A549 (cell line): Measurements from ENCODE around the gene PCED1A. TPM values are rescaled to one million over a fixed set of nuclear protein-coding genes. Genes with fewer than 3 reads are reported as not detected.
A peak's percentile ranks its signal among the peaks of the same experiment; 100 is the strongest.

Experiments
- ATAC-seq, 2 experiments: fragments of 200-7000 bp in 1 of 2; fragments of >200 bp in 1 of 2; cut with Nextera tagmentation in 1 of 2; cut with Tn5 transposase in 1 of 2; 3 replicates each; pipeline versions ENCODE4 v1.8.0 to v1.9.1; 2018 to 2020; ENCODE audit warnings: mild to moderate bottlenecking in 1 of 2, moderate library complexity in 1 of 2
- CTCF ChIA-PET: fragments of 300-600 bp; sonication (Branson Sonifier 250); formaldehyde crosslinking; extraction: SDS; loops from one replicate; lab custom pipeline; 2021; ENCODE audit warnings: antibody characterized with exemption, inconsistent platforms; lab: Yijun Ruan, JAX
- POLR2A ChIA-PET: fragments of 350-600 bp; formaldehyde crosslinking; extraction: SDS; loops from one replicate; lab custom pipeline; 2021; ENCODE audit warnings: antibody characterized with exemption, inconsistent platforms; lab: Yijun Ruan, JAX
- DNase-seq, 2 experiments: peaks; one replicate each; pipeline versions ENCODE4 v3.0.0 to v3.0.0-alpha.2; 2011 to 2016; ENCODE audit warnings: low read depth in 1 of 2, low spot score in 1 of 2
- FAIRE-seq: peaks from 2 replicates; lab custom pipeline; 2011; peaks lifted over from hg19 to GRCh38; lab: Jason Lieb, UNC
- H3K27ac ChIP-seq, 2 experiments: fragments of >200 bp; sonication (Bioruptor Twin); formaldehyde crosslinking; 3 replicates each; pipeline ENCODE4 v1.5.1; 2016 to 2017
- H3K4me1 ChIP-seq: fragments of >200 bp; sonication (Bioruptor Twin); formaldehyde crosslinking; 3 replicates; pipeline ENCODE4 v1.6.1; 2016
- H3K4me2 ChIP-seq: fragments of >200 bp; sonication (Bioruptor Twin); formaldehyde crosslinking; 3 replicates; pipeline ENCODE4 v1.6.1; 2016
- H3K4me3 ChIP-seq: fragments of >200 bp; sonication (Bioruptor Twin); formaldehyde crosslinking; 3 replicates; pipeline ENCODE4 v1.5.1; 2016
- H3K9me3 ChIP-seq: fragments of >200 bp; sonication (Bioruptor Twin); formaldehyde crosslinking; 3 replicates; pipeline ENCODE4 v1.6.1; 2016
- CBX2 ChIP-seq: fragments of 200-600 bp; sonication (generic); IDR thresholded peaks from 2 replicates; pipeline ENCODE4 v1.6.1; 2016; ENCODE audit warnings: low read depth, mild to moderate bottlenecking, borderline replicate concordance
- CBX8 ChIP-seq: fragments of 200-600 bp; sonication (generic); IDR thresholded peaks from 2 replicates; pipeline ENCODE4 v1.6.1; 2016
- CTCF ChIP-seq: fragments of >200 bp; sonication (Bioruptor Twin); formaldehyde crosslinking; IDR thresholded peaks from 3 replicates; pipeline ENCODE4 v1.5.1; 2016
- E2F6 ChIP-seq: IDR thresholded peaks from 2 replicates; pipeline ENCODE4 v1.6.1; 2012; ENCODE audit warnings: low read depth, borderline replicate concordance
- EHMT2 ChIP-seq: fragments of 200-600 bp; sonication (generic); IDR thresholded peaks from 2 replicates; pipeline ENCODE4 v1.6.1; 2016; ENCODE audit warnings: antibody characterized with exemption, low read depth, mild to moderate bottlenecking, moderate library complexity
- GATA3 ChIP-seq: IDR thresholded peaks from 2 replicates; pipeline ENCODE4 v1.6.1; 2012; ENCODE audit warnings: borderline replicate concordance
- HES2 ChIP-seq: fragments of >200 bp; sonication (Bioruptor Twin); formaldehyde crosslinking; IDR thresholded peaks from 2 replicates; pipeline ENCODE4 v1.6.1; 2016
- HOXB13 ChIP-seq: fragments of 250-450 bp; sonication (Bioruptor Pico); IDR thresholded peaks from 2 replicates; pipeline ENCODE4 v1.5.0; 2020; ENCODE audit warnings: low read depth, mild to moderate bottlenecking, moderate library complexity
- HOXB5 ChIP-seq: fragments of 250-450 bp; sonication (Bioruptor Pico); IDR thresholded peaks from 2 replicates; pipeline ENCODE4 v1.5.0; 2020; ENCODE audit warnings: mild to moderate bottlenecking, moderate library complexity
- MAFK ChIP-seq: fragments of 450-650 bp; IDR thresholded peaks from 2 replicates; pipeline ENCODE4 v1.6.1; 2014; ENCODE audit not compliant: partially characterized antibody
- MAX ChIP-seq: IDR thresholded peaks from 2 replicates; pipeline ENCODE4 v1.6.1; 2012
- MAZ ChIP-seq: fragments of 150-350 bp; IDR thresholded peaks from 2 replicates; pipeline ENCODE4 v1.6.1; 2014; ENCODE audit warnings: antibody characterized with exemption, low read depth, low read length, borderline replicate concordance
- NPAS2 ChIP-seq: fragments of 250-450 bp; sonication (Bioruptor Pico); IDR thresholded peaks from 2 replicates; pipeline ENCODE4 v1.8.0; 2022; ENCODE audit warnings: mild to moderate bottlenecking, moderate library complexity, borderline replicate concordance
- PHF8 ChIP-seq: fragments of 200-600 bp; sonication (generic); IDR thresholded peaks from 2 replicates; pipeline ENCODE4 v1.6.1; 2016; ENCODE audit warnings: low read depth, mild to moderate bottlenecking, antibody characterized with exemption, moderate library complexity, borderline replicate concordance
- RCOR1 ChIP-seq: fragments of 150-350 bp; IDR thresholded peaks from 2 replicates; pipeline ENCODE4 v1.6.1; 2014; ENCODE audit warnings: antibody characterized with exemption, low read length, low read depth
- REST ChIP-seq: fragments of 200-600 bp; sonication (generic); IDR thresholded peaks from 2 replicates; pipeline ENCODE4 v1.6.1; 2016; ENCODE audit warnings: antibody characterized with exemption, mild to moderate bottlenecking, moderate library complexity
- RFX5 ChIP-seq: fragments of 450-650 bp; IDR thresholded peaks from 2 replicates; pipeline ENCODE4 v1.7.1; 2014; ENCODE audit warnings: antibody characterized with exemption, mild to moderate bottlenecking, moderate library complexity
- SMC3 ChIP-seq: fragments of >200 bp; sonication (Bioruptor Twin); formaldehyde crosslinking; IDR thresholded peaks from 3 replicates; pipeline ENCODE4 v1.6.1; 2018; ENCODE audit warnings: inconsistent platforms
- TP53 ChIP-seq: fragments of 250-450 bp; sonication (Bioruptor Pico); IDR thresholded peaks from 2 replicates; pipeline ENCODE4 v1.5.0; 2021; ENCODE audit warnings: mild to moderate bottlenecking, moderate library complexity
- ZFP36 ChIP-seq: fragments of 450-650 bp; IDR thresholded peaks from 2 replicates; pipeline ENCODE4 v1.6.1; 2014; ENCODE audit warnings: borderline replicate concordance; ENCODE audit not compliant: partially characterized antibody
- WGBS: methylation state at CpG from one replicate; pipeline ENCODE4 v1.1.6; 2017; ENCODE audit errors: missing lambda C conversion rate; 5-methylcytosine and 5-hydroxymethylcytosine counted together
- polyA plus RNA-seq, 4 experiments: library from polyadenylated mRNA; depleted of rRNA in 3 of 4; stranded (reverse); fragments of >200 nt; fragmentation: RNase III in 1 of 4; extraction: RNeasy Plus Mini Kit Qiagen cat#74134 plus additional on column Dnase treatment in 1 of 4; gene quantifications; 2 replicates in 3 of 4; 3 replicates in 1 of 4; pipeline ENCODE4 v1.2.3, GENCODE V29; 2011 to 2017

Gene PCED1A
- polyA plus RNA-seq, 2 of the 4 experiments (the other 2 are of a cell fraction), result 25.7 to 43.8 TPM

DNA sequence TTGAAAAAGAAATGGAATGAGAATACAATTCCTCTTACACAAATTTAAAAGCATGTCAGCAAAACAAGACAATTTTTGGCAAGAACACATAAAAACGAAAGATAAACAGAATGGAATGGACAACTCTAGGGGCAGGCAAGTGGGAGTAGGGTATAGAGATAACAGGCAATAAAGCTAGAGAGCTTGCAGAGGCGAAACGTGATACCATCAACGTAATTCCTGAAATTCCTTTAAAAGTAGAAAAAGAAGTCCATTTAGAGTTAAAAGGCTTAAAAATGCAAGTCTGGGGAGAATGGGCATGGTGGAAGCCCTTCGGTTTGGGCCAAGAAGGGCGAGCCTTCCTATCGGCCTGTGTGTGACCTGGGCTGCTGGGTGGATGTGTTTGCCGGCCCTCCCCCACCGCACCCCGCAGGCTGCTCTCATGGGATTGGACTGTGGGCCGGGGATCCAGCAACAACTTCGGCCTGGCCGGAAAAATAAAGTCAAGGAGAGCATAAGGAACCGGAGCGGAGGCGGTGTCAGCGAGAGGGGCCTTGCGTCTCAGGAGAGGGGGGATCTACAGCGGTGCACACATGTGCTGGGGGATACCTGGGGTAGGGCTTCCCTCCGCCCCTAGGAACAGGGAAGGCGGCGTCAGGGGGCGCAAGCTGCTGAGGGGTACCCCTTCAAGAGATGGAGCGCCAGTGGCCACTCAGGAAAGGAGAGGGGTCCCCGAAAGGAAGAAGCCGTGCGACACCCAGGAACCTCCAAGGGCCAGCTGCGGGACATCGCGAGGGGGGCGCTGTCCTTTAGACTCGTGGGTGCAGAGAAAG lies 20.2 kb downstream of the PCED1A start:
- DNase-seq, result no peak
- WGBS, result 86% methylated on average over 30 of the region's 32 CpGs
- ChIA-PET CTCF (interaction anchor here (1.1 to 1.3 kb wide), 2 partner anchors 13 to 25 kb away, joined by 3 read pairs; no protein-coding TSS in a partner anchor), POLR2A (no interaction called here)
- FAIRE-seq, result no peak
- TF ChIP-seq PHF8, result no peak
- TF ChIP-seq MAFK, result peak; percentile 51
- Histone ChIP-seq H3K4me1 (peaks cover 11% of the 10 kb centered on the region), H3K4me2 (no peak overlapping the region), H3K4me3 (no peak overlapping the region), H3K9me3 (no peaks in the 10 kb centered on the region), H3K27ac (no peak overlapping the region)
- ATAC-seq, result no peak

DNA sequence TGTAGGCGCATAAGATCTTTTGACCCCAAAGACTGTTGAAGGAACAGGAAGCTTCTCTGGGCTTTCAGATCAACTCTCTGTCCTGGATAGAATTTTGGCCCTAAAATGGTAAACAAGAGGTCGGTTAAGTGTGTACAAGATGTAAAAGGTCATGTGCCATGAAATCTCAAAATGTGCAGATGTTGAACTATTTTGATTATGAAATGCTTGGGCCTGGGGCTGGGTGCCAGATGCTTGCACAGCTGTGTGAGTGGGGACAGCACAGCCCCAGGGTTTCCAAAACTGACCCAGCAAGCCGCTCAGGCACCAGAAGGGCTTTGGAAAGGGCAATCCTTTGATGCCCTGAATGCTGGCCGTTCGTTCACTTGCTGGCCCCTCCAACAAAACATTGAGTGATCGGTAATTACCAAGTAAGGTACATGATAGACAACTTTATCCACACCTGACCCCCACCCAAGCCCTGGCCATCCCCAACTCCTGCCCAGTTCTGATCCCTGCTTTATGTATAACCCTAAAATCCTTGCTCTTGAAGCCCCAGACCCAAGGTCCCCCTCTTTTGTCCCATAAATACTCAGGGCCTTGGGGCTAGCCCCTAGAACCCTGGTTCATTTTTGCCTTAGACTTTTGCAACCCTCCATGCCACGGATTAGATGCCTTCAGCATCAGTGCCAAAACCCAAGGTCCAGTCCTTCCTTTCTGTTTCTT lies 22.4 kb downstream of the PCED1A start:
- H3K9me3 ChIP-seq, result peaks cover 3% of the 10 kb centered on the region; the same call in 1 of the 3 replicates
- TF ChIP-seq RCOR1, result no peak
- TF ChIP-seq ZFP36, result no peak
- TF ChIP-seq HOXB13 (CRISPR knock-in tag), result no peak
- TF ChIP-seq EHMT2, result no peak
- no peak for TF ChIP-seq SMC3
- TF ChIP-seq REST, result no peak
- TF ChIP-seq MAX, result no peak
- no peak for TF ChIP-seq NPAS2
- no peak for TF ChIP-seq MAZ
- TF ChIP-seq TP53 (CRISPR knock-in tag), result no peak
- no peak for TF ChIP-seq CTCF
- TF ChIP-seq HES2, result no peak
- no peak for TF ChIP-seq MAFK
- no peak for TF ChIP-seq E2F6
- TF ChIP-seq CBX2, result no peak
- no peak for TF ChIP-seq GATA3
- no peak for TF ChIP-seq CBX8
- TF ChIP-seq HOXB5, result no peak
- TF ChIP-seq RFX5, result no peak
- CTCF ChIA-PET, result interaction anchor here (1.3 to 2.5 kb wide), 4 partner anchors 16 to 35 kb away, joined by 4 to 8 read pairs (median 5); no protein-coding TSS in a partner anchor
- no peak for ATAC-seq
- H3K27ac ChIP-seq, result no peak overlapping the region
- no peak overlapping the region for H3K4me3 ChIP-seq
- H3K4me1 ChIP-seq, result peaks cover 26% of the 10 kb centered on the region
- no peak for FAIRE-seq
- no peak for DNase-seq
- no peak overlapping the region for H3K4me2 ChIP-seq
- POLR2A ChIA-PET, result no interaction called here
- WGBS, result 63% methylated on average over 7 of the region's 7 CpGs
